Parathyroid adenoma (tissue), 2 donors: ENCODE results near the gene GGA1.

Experiments used
- H2AFZ ChIP-seq: fragments of 300-600 bp; sonication (generic); one replicate; pipeline ENCODE4 v1.7.0; 2017; ENCODE audit warnings: antibody characterized with exemption, mild to moderate bottlenecking
- H3K27ac ChIP-seq: fragments of 300-600 bp; sonication (generic); one replicate; pipeline ENCODE4 v1.7.0; 2017
- H3K27me3 ChIP-seq: fragments of 300-600 bp; sonication (generic); one replicate; pipeline ENCODE4 v1.7.0; 2017; ENCODE audit warnings: low read length; ENCODE audit not compliant: control insufficient read depth, insufficient read depth
- H3K36me3 ChIP-seq: fragments of 300-600 bp; sonication (generic); one replicate; pipeline ENCODE4 v1.7.0; 2017; ENCODE audit warnings: low read length; ENCODE audit not compliant: control insufficient read depth, insufficient read depth
- H3K4me1 ChIP-seq: fragments of 300-600 bp; sonication (generic); one replicate; pipeline ENCODE4 v1.7.0; 2017; ENCODE audit warnings: control low read depth
- H3K4me2 ChIP-seq: fragments of 300-600 bp; sonication (generic); one replicate; pipeline ENCODE4 v1.7.0; 2017; ENCODE audit warnings: low read length
- H3K4me3 ChIP-seq: fragments of 300-600 bp; sonication (generic); one replicate; pipeline ENCODE4 v1.7.0; 2017; ENCODE audit warnings: low read depth, low read length
- H3K79me2 ChIP-seq: fragments of 300-600 bp; sonication (generic); one replicate; pipeline ENCODE4 v1.7.0; 2017; ENCODE audit warnings: control low read depth
- H3K9ac ChIP-seq: fragments of 300-600 bp; sonication (generic); one replicate; pipeline ENCODE4 v1.7.0; 2017; ENCODE audit warnings: mild to moderate bottlenecking
- H3K9me3 ChIP-seq: fragments of 300-600 bp; sonication (generic); one replicate; pipeline ENCODE4 v1.7.0; 2017; ENCODE audit warnings: low read length; ENCODE audit not compliant: control insufficient read depth
- CTCF ChIP-seq: fragments of 300-600 bp; sonication (generic); IDR thresholded peaks from one replicate; pipeline ENCODE4 v1.7.0; 2017; ENCODE audit warnings: antibody characterized with exemption, mild to moderate bottlenecking
- donor health status: primary hyperparathyroidism.

Gene GGA1

GRCh38 chr22:37568448-37569008, 40.1 kb upstream of the GGA1 start:
- Histone ChIP-seq H3K4me1 (peaks cover 10% of the 10 kb centered on the region), H3K9me3 (no peaks in the 10 kb centered on the region), H2AFZ (no peak overlapping the region), H3K9ac (no peak overlapping the region), H3K27ac (no peak overlapping the region), H3K4me2 (no peak overlapping the region), H3K27me3 (no peaks in the 10 kb centered on the region), H3K4me3 (no peak overlapping the region), H3K79me2 (peaks cover 8% of the 10 kb centered on the region), H3K36me3 (no peaks in the 10 kb centered on the region)
- TF ChIP-seq CTCF, result no peak

- Histone ChIP-seq H3K9me3 (no peaks in the 10 kb centered on the region), H2AFZ (no peak overlapping the region), H3K9ac (no peak overlapping the region), H3K79me2 (peaks cover 8% of the 10 kb centered on the region), H3K27me3 (no peaks in the 10 kb centered on the region), H3K4me3 (no peak overlapping the region), H3K4me2 (no peak overlapping the region), H3K27ac (no peak overlapping the region), H3K4me1 (peaks cover 5% of the 10 kb centered on the region), H3K36me3 (no peaks in the 10 kb centered on the region)
- TF ChIP-seq CTCF, result no peak
Observed at GRCh38 chr22:37569009-37569920, 39.4 kb upstream of the GGA1 start.

GRCh38 chr22:37569921-37570660, 38.5 kb upstream of the GGA1 start:
- H3K9me3 ChIP-seq, result no peaks in the 10 kb centered on the region
- no peak overlapping the region for H3K27ac ChIP-seq
- H3K27me3 ChIP-seq, result no peaks in the 10 kb centered on the region
- peaks cover 5% of the 10 kb centered on the region for H3K4me1 ChIP-seq
- no peak overlapping the region for H3K9ac ChIP-seq
- peak overlapping the region; percentile 44 for H2AFZ ChIP-seq
- peaks cover 8% of the 10 kb centered on the region for H3K79me2 ChIP-seq
- TF ChIP-seq CTCF, result no peak
- no peaks in the 10 kb centered on the region for H3K36me3 ChIP-seq
- H3K4me3 ChIP-seq, result no peak overlapping the region
- H3K4me2 ChIP-seq, result peak overlapping the region; percentile 44

GRCh38 chr22:37570661-37570976, 38.0 kb upstream of the GGA1 start:
- Histone ChIP-seq H3K9ac (no peak overlapping the region), H3K4me1 (peaks cover 5% of the 10 kb centered on the region), H3K4me3 (no peak overlapping the region), H3K36me3 (no peaks in the 10 kb centered on the region), H3K27me3 (no peaks in the 10 kb centered on the region), H2AFZ (peak overlapping the region; percentile 44), H3K9me3 (no peaks in the 10 kb centered on the region), H3K79me2 (peaks cover 8% of the 10 kb centered on the region), H3K27ac (no peak overlapping the region), H3K4me2 (no peak overlapping the region)
- no peak for TF ChIP-seq CTCF
